Measurements from ENCODE around the gene TRIM69. TPM values are rescaled to one million over a fixed set of nuclear protein-coding genes. Genes with fewer than 3 reads are reported as not detected.

Gene TRIM69
- total RNA-seq, 1 experiment from 2014 or later = 16.7 TPM

DNA sequence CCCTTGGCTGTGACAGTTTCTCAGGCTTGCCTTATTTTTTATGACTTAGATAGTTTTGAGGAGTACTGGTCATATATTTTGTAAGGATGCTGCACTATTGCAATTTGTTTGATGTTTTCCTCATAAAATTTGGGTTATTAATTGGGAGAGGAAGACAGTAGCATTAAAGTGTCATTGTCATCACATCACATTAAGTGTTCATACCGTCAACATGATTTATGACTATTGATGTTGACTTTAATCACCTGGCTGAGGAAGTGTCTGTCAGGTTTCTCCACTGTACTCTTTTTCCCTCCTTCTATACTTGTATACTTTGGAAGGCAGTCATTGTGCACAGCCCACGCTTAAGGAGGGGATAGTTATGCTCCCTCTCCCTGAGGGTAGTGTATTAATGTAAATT is 26.9 kb downstream of the TRIM69 start:
- Histone ChIP-seq H3K9me3 (ENCODE audit: control insufficient read depth, insufficient read depth, low read depth, low read length) (no peaks in the 10 kb centered on the region), H3K4me1 (ENCODE audit: control insufficient read depth, insufficient read depth, low read length) (no peaks in the 10 kb centered on the region), H3K4me3 (ENCODE audit: low read depth in 2 of 2, low read length in 2 of 2) (no peak overlapping the region), H3K36me3 (ENCODE audit: control insufficient read depth, insufficient read depth, low read length) (no peaks in the 10 kb centered on the region), H3K27me3 (ENCODE audit: control insufficient read depth, insufficient read depth, low read length) (peaks cover 3% of the 10 kb centered on the region; the same call in 1 of the 2 replicates), H3K27ac (ENCODE audit: low read length) (no peak overlapping the region)
- ATAC-seq (no peak), DNase-seq (ENCODE audit: low read depth, low spot score) (no peak)
- ChIA-PET CTCF (no interaction called here), POLR2A (no interaction called here)
- no TSS peak for BruUV-seq (replicated peaks)
- in situ Hi-C loops (cut with HindIII; ENCODE audit: low pct_unique_long_range_greater_than_20kb, low sequenced_read_pairs) (no loop called here), intact Hi-C loops (cut with micrococcal nuclease; ENCODE audit: unreplicated experiment) (no loop called here)
- TF ChIP-seq POLR2AphosphoS5 (IDR thresholded peaks at IDR 0.05; ENCODE audit: low read depth, low read length) (no peak), TCF7L2 (IDR thresholded peaks at IDR 0.05; ENCODE audit: low read depth, low read length) (no peak), SIN3A (IDR thresholded peaks at IDR 0.05; ENCODE audit: borderline replicate concordance, insufficient read depth, low read depth, low read length) (no peak)
- TF ChIP-seq, protein P1, sequence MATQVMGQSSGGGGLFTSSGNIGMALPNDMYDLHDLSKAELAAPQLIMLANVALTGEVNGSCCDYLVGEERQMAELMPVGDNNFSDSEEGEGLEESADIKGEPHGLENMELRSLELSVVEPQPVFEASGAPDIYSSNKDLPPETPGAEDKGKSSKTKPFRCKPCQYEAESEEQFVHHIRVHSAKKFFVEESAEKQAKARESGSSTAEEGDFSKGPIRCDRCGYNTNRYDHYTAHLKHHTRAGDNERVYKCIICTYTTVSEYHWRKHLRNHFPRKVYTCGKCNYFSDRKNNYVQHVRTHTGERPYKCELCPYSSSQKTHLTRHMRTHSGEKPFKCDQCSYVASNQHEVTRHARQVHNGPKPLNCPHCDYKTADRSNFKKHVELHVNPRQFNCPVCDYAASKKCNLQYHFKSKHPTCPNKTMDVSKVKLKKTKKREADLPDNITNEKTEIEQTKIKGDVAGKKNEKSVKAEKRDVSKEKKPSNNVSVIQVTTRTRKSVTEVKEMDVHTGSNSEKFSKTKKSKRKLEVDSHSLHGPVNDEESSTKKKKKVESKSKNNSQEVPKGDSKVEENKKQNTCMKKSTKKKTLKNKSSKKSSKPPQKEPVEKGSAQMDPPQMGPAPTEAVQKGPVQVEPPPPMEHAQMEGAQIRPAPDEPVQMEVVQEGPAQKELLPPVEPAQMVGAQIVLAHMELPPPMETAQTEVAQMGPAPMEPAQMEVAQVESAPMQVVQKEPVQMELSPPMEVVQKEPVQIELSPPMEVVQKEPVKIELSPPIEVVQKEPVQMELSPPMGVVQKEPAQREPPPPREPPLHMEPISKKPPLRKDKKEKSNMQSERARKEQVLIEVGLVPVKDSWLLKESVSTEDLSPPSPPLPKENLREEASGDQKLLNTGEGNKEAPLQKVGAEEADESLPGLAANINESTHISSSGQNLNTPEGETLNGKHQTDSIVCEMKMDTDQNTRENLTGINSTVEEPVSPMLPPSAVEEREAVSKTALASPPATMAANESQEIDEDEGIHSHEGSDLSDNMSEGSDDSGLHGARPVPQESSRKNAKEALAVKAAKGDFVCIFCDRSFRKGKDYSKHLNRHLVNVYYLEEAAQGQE (IDR thresholded peaks at IDR 0.05; ENCODE audit: insufficient read depth in 1 of 2, low read depth in 2 of 2, low read length in 1 of 2) = no peak
- TF ChIP-seq, protein P2, sequence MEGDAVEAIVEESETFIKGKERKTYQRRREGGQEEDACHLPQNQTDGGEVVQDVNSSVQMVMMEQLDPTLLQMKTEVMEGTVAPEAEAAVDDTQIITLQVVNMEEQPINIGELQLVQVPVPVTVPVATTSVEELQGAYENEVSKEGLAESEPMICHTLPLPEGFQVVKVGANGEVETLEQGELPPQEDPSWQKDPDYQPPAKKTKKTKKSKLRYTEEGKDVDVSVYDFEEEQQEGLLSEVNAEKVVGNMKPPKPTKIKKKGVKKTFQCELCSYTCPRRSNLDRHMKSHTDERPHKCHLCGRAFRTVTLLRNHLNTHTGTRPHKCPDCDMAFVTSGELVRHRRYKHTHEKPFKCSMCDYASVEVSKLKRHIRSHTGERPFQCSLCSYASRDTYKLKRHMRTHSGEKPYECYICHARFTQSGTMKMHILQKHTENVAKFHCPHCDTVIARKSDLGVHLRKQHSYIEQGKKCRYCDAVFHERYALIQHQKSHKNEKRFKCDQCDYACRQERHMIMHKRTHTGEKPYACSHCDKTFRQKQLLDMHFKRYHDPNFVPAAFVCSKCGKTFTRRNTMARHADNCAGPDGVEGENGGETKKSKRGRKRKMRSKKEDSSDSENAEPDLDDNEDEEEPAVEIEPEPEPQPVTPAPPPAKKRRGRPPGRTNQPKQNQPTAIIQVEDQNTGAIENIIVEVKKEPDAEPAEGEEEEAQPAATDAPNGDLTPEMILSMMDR (IDR thresholded peaks at IDR 0.05) = no peak

DNA sequence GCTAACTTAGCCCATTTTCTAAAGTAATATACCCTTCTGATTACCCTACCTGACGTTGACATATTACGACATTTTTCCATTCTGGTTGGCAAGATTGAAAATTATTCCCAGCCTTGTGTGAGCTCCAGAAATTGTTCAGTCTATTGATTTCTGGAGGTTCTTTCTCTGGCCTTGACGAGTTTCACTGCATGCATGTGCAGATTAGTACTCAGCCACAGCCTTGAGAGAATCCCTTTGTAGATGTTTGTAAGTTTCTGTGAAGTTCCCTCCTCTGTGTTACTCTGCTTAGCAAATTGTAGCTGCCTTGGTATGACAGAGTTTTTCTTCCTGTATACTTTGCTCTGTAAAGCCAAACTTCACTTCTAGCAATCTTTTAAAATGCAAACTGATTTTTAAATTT is 27.5 kb downstream of the TRIM69 start:
- POLR2A ChIA-PET = no interaction called here

DNA sequence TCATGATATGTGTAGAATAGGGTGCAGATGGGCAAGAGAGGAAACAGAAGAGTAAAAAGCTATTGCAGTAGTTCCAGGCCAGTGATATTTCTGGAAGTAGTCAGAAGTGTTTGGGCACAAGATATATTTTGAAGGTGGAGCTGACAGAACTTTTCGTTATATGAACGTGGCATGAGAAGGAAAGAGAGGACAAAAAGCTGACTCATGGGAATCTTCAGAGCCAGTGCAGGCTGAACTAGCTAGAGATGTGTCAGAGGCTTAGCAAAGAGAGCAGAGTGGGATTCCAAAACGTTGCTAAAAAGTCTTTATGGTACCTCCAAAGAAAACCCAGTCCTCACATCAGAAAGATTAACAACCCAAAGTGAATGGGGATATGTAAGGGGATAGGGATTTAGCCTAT is 28.7 kb downstream of the TRIM69 start:
- CTCF ChIA-PET = no interaction called here
- H3K4me1 ChIP-seq (ENCODE audit: control insufficient read depth, insufficient read depth, low read length) = no peaks in the 10 kb centered on the region
- POLR2A ChIA-PET = interaction anchor here (0.6 kb wide), 1 partner anchor 220 kb away, joined by 12 read pairs; no protein-coding TSS in a partner anchor
- TF ChIP-seq POLR2AphosphoS5 (IDR thresholded peaks at IDR 0.05; ENCODE audit: low read depth, low read length) = no peak
- TF ChIP-seq SIN3A (IDR thresholded peaks at IDR 0.05; ENCODE audit: borderline replicate concordance, insufficient read depth, low read depth, low read length) = no peak
- TF ChIP-seq, protein P2 (IDR thresholded peaks at IDR 0.05) = no peak
- TF ChIP-seq, protein P1 (IDR thresholded peaks at IDR 0.05; ENCODE audit: insufficient read depth in 1 of 2, low read depth in 2 of 2, low read length in 1 of 2) = no peak
- TF ChIP-seq TCF7L2 (IDR thresholded peaks at IDR 0.05; ENCODE audit: low read depth, low read length) = no peak
- H3K4me3 ChIP-seq (ENCODE audit: low read depth in 2 of 2, low read length in 2 of 2) = no peak overlapping the region
- no TSS peak for BruUV-seq (replicated peaks)
- H3K27me3 ChIP-seq (ENCODE audit: control insufficient read depth, insufficient read depth, low read length) = peaks cover 1% of the 10 kb centered on the region; the same call in 1 of the 2 replicates
- DNase-seq (ENCODE audit: low read depth, low spot score) (no peak), ATAC-seq (no peak)
- intact Hi-C loops (cut with micrococcal nuclease; ENCODE audit: unreplicated experiment) (no loop called here), in situ Hi-C loops (cut with HindIII; ENCODE audit: low pct_unique_long_range_greater_than_20kb, low sequenced_read_pairs) (no loop called here)
- H3K9me3 ChIP-seq (ENCODE audit: control insufficient read depth, insufficient read depth, low read depth, low read length) = peaks cover 2% of the 10 kb centered on the region; the same call in 1 of the 2 replicates
- H3K27ac ChIP-seq (ENCODE audit: low read length) = no peak overlapping the region
- H3K36me3 ChIP-seq (ENCODE audit: control insufficient read depth, insufficient read depth, low read length) = no peaks in the 10 kb centered on the region

More for the DNA sequence above, 27.5 kb downstream of the TRIM69 start:
- DNase-seq (ENCODE audit: low read depth, low spot score) = no peak
- Histone ChIP-seq H3K27ac (ENCODE audit: low read length) (no peak overlapping the region), H3K27me3 (ENCODE audit: control insufficient read depth, insufficient read depth, low read length) (peaks cover 3% of the 10 kb centered on the region; the same call in 1 of the 2 replicates), H3K4me1 (ENCODE audit: control insufficient read depth, insufficient read depth, low read length) (no peaks in the 10 kb centered on the region), H3K9me3 (ENCODE audit: control insufficient read depth, insufficient read depth, low read depth, low read length) (no peaks in the 10 kb centered on the region), H3K4me3 (ENCODE audit: low read depth in 2 of 2, low read length in 2 of 2) (no peak overlapping the region), H3K36me3 (ENCODE audit: control insufficient read depth, insufficient read depth, low read length) (no peaks in the 10 kb centered on the region)
- ATAC-seq = no peak
- BruUV-seq (replicated peaks) = no TSS peak
- in situ Hi-C loops (cut with HindIII; ENCODE audit: low pct_unique_long_range_greater_than_20kb, low sequenced_read_pairs) = no loop called here
- intact Hi-C loops (cut with micrococcal nuclease; ENCODE audit: unreplicated experiment) = no loop called here
- no peak for TF ChIP-seq SIN3A (IDR thresholded peaks at IDR 0.05; ENCODE audit: borderline replicate concordance, insufficient read depth, low read depth, low read length)
- CTCF ChIA-PET = no interaction called here
